Measurements from ENCODE around the gene TRIM28. TPM values are rescaled to one million over a fixed set of nuclear protein-coding genes. Genes with fewer than 3 reads are reported as not detected.

TRIM28 gene
- polyA plus RNA-seq, 3 donors: 16.2 to 234 (median 35.0) TPM

DNA sequence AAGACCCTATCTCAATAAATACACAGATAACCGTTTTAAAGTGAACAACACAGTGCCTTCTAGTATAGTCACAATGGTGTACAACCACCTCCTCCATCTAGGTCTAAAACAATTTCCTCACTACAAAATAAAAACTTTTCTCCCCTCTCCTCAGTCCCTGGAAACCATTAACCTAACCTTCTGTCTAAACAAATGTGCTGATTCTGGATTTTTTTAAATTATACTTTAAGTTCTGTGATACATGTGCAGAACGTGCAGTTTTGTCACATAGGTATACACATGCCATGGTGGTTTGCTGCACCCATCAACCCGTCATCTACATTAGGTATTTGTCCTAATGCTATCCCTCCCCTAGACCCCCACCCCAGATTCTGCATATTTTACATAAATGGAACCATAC is 14.5 kb upstream of the TRIM28 start:
- no peak for DNase-seq
- H3K36me3 Mint-ChIP-seq: no peaks in the 10 kb centered on the region
- H3K9ac ChIP-seq (ENCODE audit: insufficient read depth, low read length, poor library complexity, severe bottlenecking): no peak overlapping the region
- no peaks in the 10 kb centered on the region for H3K4me1 ChIP-seq (ENCODE audit: control insufficient read depth in 1 of 2, insufficient read depth in 2 of 2, low read length in 2 of 2)
- H3K4me3 ChIP-seq (replicated peaks in 1 of 3; ENCODE audit: low read depth in 2 of 3, low read length in 3 of 3): no peak overlapping the region
- no peak overlapping the region for H3K4me3 Mint-ChIP-seq
- H3K4me2 ChIP-seq (replicated peaks; ENCODE audit: extremely low read depth, low read length, poor library complexity, severe bottlenecking): no peak overlapping the region
- TF ChIP-seq, protein P1, sequence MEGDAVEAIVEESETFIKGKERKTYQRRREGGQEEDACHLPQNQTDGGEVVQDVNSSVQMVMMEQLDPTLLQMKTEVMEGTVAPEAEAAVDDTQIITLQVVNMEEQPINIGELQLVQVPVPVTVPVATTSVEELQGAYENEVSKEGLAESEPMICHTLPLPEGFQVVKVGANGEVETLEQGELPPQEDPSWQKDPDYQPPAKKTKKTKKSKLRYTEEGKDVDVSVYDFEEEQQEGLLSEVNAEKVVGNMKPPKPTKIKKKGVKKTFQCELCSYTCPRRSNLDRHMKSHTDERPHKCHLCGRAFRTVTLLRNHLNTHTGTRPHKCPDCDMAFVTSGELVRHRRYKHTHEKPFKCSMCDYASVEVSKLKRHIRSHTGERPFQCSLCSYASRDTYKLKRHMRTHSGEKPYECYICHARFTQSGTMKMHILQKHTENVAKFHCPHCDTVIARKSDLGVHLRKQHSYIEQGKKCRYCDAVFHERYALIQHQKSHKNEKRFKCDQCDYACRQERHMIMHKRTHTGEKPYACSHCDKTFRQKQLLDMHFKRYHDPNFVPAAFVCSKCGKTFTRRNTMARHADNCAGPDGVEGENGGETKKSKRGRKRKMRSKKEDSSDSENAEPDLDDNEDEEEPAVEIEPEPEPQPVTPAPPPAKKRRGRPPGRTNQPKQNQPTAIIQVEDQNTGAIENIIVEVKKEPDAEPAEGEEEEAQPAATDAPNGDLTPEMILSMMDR (IDR thresholded peaks at IDR 0.05): no peak
- H3K27ac Mint-ChIP-seq: no peak overlapping the region
- H4K20me1 ChIP-seq (ENCODE audit: insufficient read depth, low read length): no peaks in the 10 kb centered on the region
- H3K79me2 ChIP-seq (ENCODE audit: insufficient read depth, low read length): no peaks in the 10 kb centered on the region
- no peaks in the 10 kb centered on the region for H3K36me3 ChIP-seq (replicated peaks in 1 of 2; ENCODE audit: control insufficient read depth in 1 of 2, insufficient read depth in 2 of 2, low read length in 2 of 2)
- no peaks in the 10 kb centered on the region for H3K4me1 Mint-ChIP-seq
- peaks cover 0 to 2% (median 0%) of the 10 kb centered on the region in 7 donors for H3K9me3 Mint-ChIP-seq
- no peak overlapping the region for H3K27ac ChIP-seq (ENCODE audit: low read depth in 1 of 2, low read length in 2 of 2)
- WGBS (ENCODE audit: insufficient coverage): no CpG with 5 or more reads among the region's 3 CpGs
- intact Hi-C loops (cut with micrococcal nuclease): no loop called here
- peaks cover 0 to 3% of the 10 kb centered on the region in 2 donors for H3K27me3 ChIP-seq (ENCODE audit: control insufficient read depth in 2 of 2, insufficient read depth in 2 of 2, low read length in 2 of 2)
- peaks cover 2 to 8% (median 3%) of the 10 kb centered on the region in 3 donors for H3K27me3 Mint-ChIP-seq (ENCODE audit: low read depth in 3 of 3)
- H2AFZ ChIP-seq (ENCODE audit: insufficient read depth, low read depth, low read length, poor library complexity, severe bottlenecking): no peak overlapping the region
- no peaks in the 10 kb centered on the region for H3K9me3 ChIP-seq (replicated peaks in 1 of 2; ENCODE audit: control insufficient read depth in 1 of 2, insufficient read depth in 1 of 2, low read length in 2 of 2)

DNA sequence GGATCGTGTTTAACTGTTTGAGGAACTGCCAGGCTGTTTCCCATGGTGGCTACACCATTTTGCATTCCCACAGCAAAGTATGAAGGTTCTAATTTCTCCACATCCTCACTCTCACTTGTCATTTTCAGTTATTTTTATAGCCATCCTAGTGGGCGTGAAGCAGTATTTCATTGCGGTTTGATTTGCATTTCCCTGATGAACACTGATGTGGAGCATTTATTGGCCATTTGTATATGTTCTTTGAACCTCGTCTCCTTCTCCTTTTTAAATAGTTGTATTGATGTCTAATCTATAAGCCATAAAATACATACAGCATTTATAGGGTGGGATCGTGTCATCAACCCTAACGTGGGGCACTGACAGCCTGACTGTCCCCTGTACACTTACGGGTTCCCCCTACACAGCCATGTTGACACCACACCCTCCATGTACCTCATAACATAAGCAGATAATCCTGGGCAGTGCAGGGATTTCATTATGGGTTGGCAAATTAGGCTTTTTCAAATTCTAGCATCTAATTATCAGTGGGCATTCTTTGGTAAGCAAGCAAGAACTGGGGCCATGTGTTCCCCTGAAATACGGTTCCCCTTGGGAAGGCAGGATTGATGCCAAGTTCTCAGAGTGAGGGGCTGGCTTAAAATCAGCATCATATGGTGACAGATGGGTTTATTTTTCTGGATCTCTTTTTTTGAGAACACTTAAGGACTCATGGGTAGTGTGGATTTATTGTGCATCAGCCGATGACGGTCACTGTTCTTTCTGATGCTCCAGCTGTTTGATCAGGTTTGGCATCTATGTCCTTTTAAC is 12.6 kb upstream of the TRIM28 start:
- H3K36me3 Mint-ChIP-seq: no peaks in the 10 kb centered on the region
- no CpG with 5 or more reads among the region's 10 CpGs for WGBS (ENCODE audit: insufficient coverage)

More for the DNA sequence above, 12.6 kb upstream of the TRIM28 start:
- no peaks in the 10 kb centered on the region for H3K79me2 ChIP-seq (ENCODE audit: insufficient read depth, low read length)
- H2AFZ ChIP-seq (ENCODE audit: insufficient read depth, low read depth, low read length, poor library complexity, severe bottlenecking): no peak overlapping the region
- H3K9ac ChIP-seq (ENCODE audit: insufficient read depth, low read length, poor library complexity, severe bottlenecking): no peak overlapping the region
- no peaks in the 10 kb centered on the region for H3K4me1 Mint-ChIP-seq
- no peak for DNase-seq
- intact Hi-C loops (cut with micrococcal nuclease): no loop called here
- H3K27ac Mint-ChIP-seq: no peak overlapping the region
- no peak overlapping the region for H3K4me3 ChIP-seq (replicated peaks in 1 of 3; ENCODE audit: low read depth in 2 of 3, low read length in 3 of 3)
- peaks cover 2 to 8% (median 4%) of the 10 kb centered on the region in 3 donors for H3K27me3 Mint-ChIP-seq (ENCODE audit: low read depth in 3 of 3)
- no peak overlapping the region for H3K27ac ChIP-seq (ENCODE audit: low read depth in 1 of 2, low read length in 2 of 2)
- H3K27me3 ChIP-seq (ENCODE audit: control insufficient read depth in 2 of 2, insufficient read depth in 2 of 2, low read length in 2 of 2): peaks cover 0 to 3% of the 10 kb centered on the region in 2 donors
- H3K4me3 Mint-ChIP-seq: no peak overlapping the region
- peaks cover 0 to 2% (median 0%) of the 10 kb centered on the region in 7 donors for H3K9me3 Mint-ChIP-seq
- TF ChIP-seq, protein P1 (IDR thresholded peaks at IDR 0.05): no peak
- H3K36me3 ChIP-seq (replicated peaks in 1 of 2; ENCODE audit: control insufficient read depth in 1 of 2, insufficient read depth in 2 of 2, low read length in 2 of 2): no peaks in the 10 kb centered on the region
- no peaks in the 10 kb centered on the region for H3K4me1 ChIP-seq (ENCODE audit: control insufficient read depth in 1 of 2, insufficient read depth in 2 of 2, low read length in 2 of 2)
- H3K9me3 ChIP-seq (replicated peaks in 1 of 2; ENCODE audit: control insufficient read depth in 1 of 2, insufficient read depth in 1 of 2, low read length in 2 of 2): no peaks in the 10 kb centered on the region
- no peak overlapping the region for H3K4me2 ChIP-seq (replicated peaks; ENCODE audit: extremely low read depth, low read length, poor library complexity, severe bottlenecking)
- no peaks in the 10 kb centered on the region for H4K20me1 ChIP-seq (ENCODE audit: insufficient read depth, low read length)
